Hematopoietic multipotent progenitor cell (in vitro differentiated cells): ENCODE results near the gene TSPAN14. TPM values are rescaled to one million over a fixed set of nuclear protein-coding genes. Genes with fewer than 3 reads are reported as not detected.
A peak's percentile ranks its signal among the peaks of the same experiment; 100 is the strongest.

ENCODE experiments used
- DNase-seq, 3 donors: peaks; one replicate each; pipeline ENCODE4 v3.0.0-alpha.2; 2011 to 2015; ENCODE audit warnings: low read depth in 2 of 3, low spot score in 2 of 3
- total RNA-seq: library from RNA; depleted of rRNA; stranded (reverse); fragments of >200 nt; gene quantifications from one replicate; pipeline ENCODE4 v1.2.3, GENCODE V29; 2012

The TSPAN14 gene
- total RNA-seq, 1 donor = 29.6 TPM

GRCh38 chr10:80485076-80485945, 31.2 kb downstream of the TSPAN14 start:
- DNase-seq = peak in 2 of 3 donors; percentile 36 to 57

- no peak for DNase-seq
Measured at GRCh38 chr10:80485946-80486764, 32.0 kb downstream of the TSPAN14 start.

GRCh38 chr10:80486785-80487420, 32.8 kb downstream of the TSPAN14 start:
- DNase-seq = no peak

- no peak for DNase-seq
Measured at GRCh38 chr10:80487421-80487785, 33.3 kb downstream of the TSPAN14 start.

- peak in 1 of 3 donors; percentile 64 for DNase-seq
Measured at GRCh38 chr10:80487791-80488538, 33.9 kb downstream of the TSPAN14 start.

GRCh38 chr10:80488539-80489066, 34.5 kb downstream of the TSPAN14 start:
- DNase-seq = no peak

GRCh38 chr10:80489371-80490112, 35.4 kb downstream of the TSPAN14 start:
- DNase-seq = no peak

GRCh38 chr10:80491251-80492102, 37.4 kb downstream of the TSPAN14 start:
- no peak for DNase-seq

GRCh38 chr10:80492848-80493521, 38.9 kb downstream of the TSPAN14 start:
- no peak for DNase-seq

GRCh38 chr10:80493522-80494051, 39.5 kb downstream of the TSPAN14 start:
- DNase-seq = peak in 1 of 3 donors; percentile 46

GRCh38 chr10:80496555-80497172, 42.6 kb downstream of the TSPAN14 start:
- DNase-seq = no peak

GRCh38 chr10:80497187-80498077, 43.3 kb downstream of the TSPAN14 start:
- DNase-seq = peak in 2 of 3 donors; percentile 62 to 75

GRCh38 chr10:80498078-80498832, 44.1 kb downstream of the TSPAN14 start:
- DNase-seq = no peak

- DNase-seq = peak in 2 of 3 donors; percentile 78 to 81
Measured at GRCh38 chr10:80498833-80499741, 45.0 kb downstream of the TSPAN14 start.
